ENCODE measurements around the gene TDRD10. TPM values are rescaled to one million over a fixed set of nuclear protein-coding genes. Genes with fewer than 3 reads are reported as not detected.

The TDRD10 gene, protein sequence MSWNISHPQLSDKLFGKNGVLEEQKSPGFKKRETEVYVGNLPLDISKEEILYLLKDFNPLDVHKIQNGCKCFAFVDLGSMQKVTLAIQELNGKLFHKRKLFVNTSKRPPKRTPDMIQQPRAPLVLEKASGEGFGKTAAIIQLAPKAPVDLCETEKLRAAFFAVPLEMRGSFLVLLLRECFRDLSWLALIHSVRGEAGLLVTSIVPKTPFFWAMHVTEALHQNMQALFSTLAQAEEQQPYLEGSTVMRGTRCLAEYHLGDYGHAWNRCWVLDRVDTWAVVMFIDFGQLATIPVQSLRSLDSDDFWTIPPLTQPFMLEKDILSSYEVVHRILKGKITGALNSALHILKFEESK
- total RNA-seq, result not detected

- peaks cover 69% of the 10 kb centered on the region for H3K27me3 ChIP-seq (ENCODE audit: insufficient read depth, low read length)
- no peak within 1 kb of the TSS for H3K4me3 ChIP-seq (ENCODE audit: low read length)
- H3K4me1 ChIP-seq (ENCODE audit: insufficient read depth, low read length), result peaks cover 17% of the 10 kb centered on the region
- H3K9me3 ChIP-seq (ENCODE audit: low read depth, low read length), result no peaks in the 10 kb centered on the region
Observed at GRCh38 chr1:154502066-154502743, at the start of gene TDRD10, which contains the start of gene SHE. TDRD10 (plus strand) TSS chr1:154502219; CDS start chr1:154506904, 4,685 bp downstream. SHE (minus strand) TSS chr1:154502412; CDS start chr1:154502026, 386 bp downstream.

GRCh38 chr1:154453161-154453560 lies 48.9 kb upstream of the TDRD10 start:
- no peaks in the 10 kb centered on the region for H3K27me3 ChIP-seq (ENCODE audit: insufficient read depth, low read length)
- no peak overlapping the region for H3K4me3 ChIP-seq (ENCODE audit: low read length)
- H3K4me1 ChIP-seq (ENCODE audit: insufficient read depth, low read length), result peaks cover 61% of the 10 kb centered on the region

GRCh38 chr1:154453574-154454352 lies 48.3 kb upstream of the TDRD10 start:
- Histone ChIP-seq H3K4me1 (ENCODE audit: insufficient read depth, low read length) (peaks cover 61% of the 10 kb centered on the region), H3K9me3 (ENCODE audit: low read depth, low read length) (no peaks in the 10 kb centered on the region), H3K27me3 (ENCODE audit: insufficient read depth, low read length) (no peaks in the 10 kb centered on the region), H3K4me3 (ENCODE audit: low read length) (no peak overlapping the region)

More at GRCh38 chr1:154453161-154453560, 48.9 kb upstream of the TDRD10 start:
- no peaks in the 10 kb centered on the region for H3K9me3 ChIP-seq (ENCODE audit: low read depth, low read length)

DNA sequence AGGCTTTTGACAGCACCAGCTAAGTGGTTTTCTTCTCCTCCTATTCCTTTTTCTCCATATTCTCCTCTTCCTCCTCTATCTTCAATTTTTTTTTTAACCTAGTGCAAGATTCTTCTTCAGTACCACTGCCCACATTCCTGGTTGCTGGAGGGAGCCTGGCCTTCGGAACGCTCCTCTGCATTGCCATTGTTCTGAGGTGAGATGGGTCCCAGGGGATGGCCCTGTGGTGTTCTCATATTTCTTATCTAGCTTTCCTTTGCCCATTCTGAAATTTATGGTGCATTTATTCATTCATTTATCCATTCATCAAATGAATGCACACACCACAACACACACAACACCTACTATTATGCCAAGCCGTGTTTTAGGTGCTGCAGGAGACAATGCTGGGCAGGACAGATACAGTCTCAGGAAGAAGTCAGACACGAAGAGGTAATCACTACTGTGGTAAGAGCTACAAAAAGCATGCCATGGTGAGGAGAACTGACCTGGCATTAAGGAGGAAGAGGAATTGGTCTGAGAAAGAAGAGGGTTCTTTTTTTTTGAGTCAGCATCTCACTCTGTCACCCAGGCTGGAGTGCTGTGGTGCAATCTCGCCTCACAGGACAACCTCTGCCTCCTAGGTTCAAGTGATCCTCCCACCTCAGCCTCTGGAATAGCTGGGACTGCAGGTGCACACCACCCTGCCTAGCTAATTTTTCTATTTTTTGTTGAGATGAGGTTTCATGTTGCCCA lies 47.5 kb upstream of the TDRD10 start:
- Histone ChIP-seq H3K4me3 (ENCODE audit: low read length) (no peak overlapping the region), H3K4me1 (ENCODE audit: insufficient read depth, low read length) (peaks cover 61% of the 10 kb centered on the region)

GRCh38 chr1:154456631-154457030 lies 45.4 kb upstream of the TDRD10 start:
- no peak overlapping the region for H3K4me3 ChIP-seq (ENCODE audit: low read length)
- peaks cover 70% of the 10 kb centered on the region for H3K4me1 ChIP-seq (ENCODE audit: insufficient read depth, low read length)
- no peaks in the 10 kb centered on the region for H3K9me3 ChIP-seq (ENCODE audit: low read depth, low read length)
- H3K27me3 ChIP-seq (ENCODE audit: insufficient read depth, low read length), result no peaks in the 10 kb centered on the region

More for the DNA sequence above, 47.5 kb upstream of the TDRD10 start:
- Histone ChIP-seq H3K27me3 (ENCODE audit: insufficient read depth, low read length) (no peaks in the 10 kb centered on the region), H3K9me3 (ENCODE audit: low read depth, low read length) (no peaks in the 10 kb centered on the region)

- Histone ChIP-seq H3K27me3 (ENCODE audit: insufficient read depth, low read length) (no peaks in the 10 kb centered on the region), H3K9me3 (ENCODE audit: low read depth, low read length) (no peaks in the 10 kb centered on the region), H3K4me1 (ENCODE audit: insufficient read depth, low read length) (peaks cover 69% of the 10 kb centered on the region), H3K4me3 (ENCODE audit: low read length) (no peak overlapping the region)
Observed at GRCh38 chr1:154459080-154459479, 42.9 kb upstream of the TDRD10 start.

DNA sequence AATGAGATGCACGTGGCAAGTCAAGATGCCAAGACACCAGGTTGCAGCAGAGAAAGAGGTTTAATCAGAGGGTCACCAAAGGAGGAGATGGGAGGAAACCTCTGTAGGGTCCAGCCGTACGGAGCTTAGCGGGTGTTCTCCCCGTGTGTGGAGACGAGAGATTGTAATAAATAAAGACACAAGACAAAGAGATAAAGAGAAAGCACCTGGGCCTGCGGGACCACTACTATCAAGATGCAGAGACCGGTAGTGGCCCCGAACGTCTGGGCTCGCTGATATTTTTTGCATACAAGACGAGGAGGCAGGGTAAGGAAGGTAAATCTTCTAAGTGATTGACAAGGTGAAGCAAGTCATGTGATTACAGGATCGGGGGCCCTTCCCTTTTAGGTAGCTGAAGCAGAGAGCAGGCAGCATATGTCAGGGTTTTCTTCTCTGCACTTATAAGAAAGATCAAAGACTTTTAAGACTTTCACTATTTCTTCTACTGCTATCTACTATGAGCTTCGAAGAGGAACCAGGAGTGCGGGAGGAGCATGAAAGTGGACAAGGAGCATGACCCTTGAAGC lies 41.2 kb upstream of the TDRD10 start:
- Histone ChIP-seq H3K9me3 (ENCODE audit: low read depth, low read length) (no peaks in the 10 kb centered on the region), H3K4me3 (ENCODE audit: low read length) (no peak overlapping the region), H3K27me3 (ENCODE audit: insufficient read depth, low read length) (no peaks in the 10 kb centered on the region), H3K4me1 (ENCODE audit: insufficient read depth, low read length) (peaks cover 69% of the 10 kb centered on the region)

- no peaks in the 10 kb centered on the region for H3K9me3 ChIP-seq (ENCODE audit: low read depth, low read length)
- H3K4me1 ChIP-seq (ENCODE audit: insufficient read depth, low read length), result peaks cover 69% of the 10 kb centered on the region
- no peaks in the 10 kb centered on the region for H3K27me3 ChIP-seq (ENCODE audit: insufficient read depth, low read length)
- H3K4me3 ChIP-seq (ENCODE audit: low read length), result no peak overlapping the region
Observed at GRCh38 chr1:154463512-154463990, 38.5 kb upstream of the TDRD10 start.

GRCh38 chr1:154465621-154466195 lies 36.3 kb upstream of the TDRD10 start:
- Histone ChIP-seq H3K4me1 (ENCODE audit: insufficient read depth, low read length) (peaks cover 70% of the 10 kb centered on the region), H3K27me3 (ENCODE audit: insufficient read depth, low read length) (no peaks in the 10 kb centered on the region), H3K4me3 (ENCODE audit: low read length) (no peak overlapping the region)

GRCh38 chr1:154466206-154466605 lies 35.8 kb upstream of the TDRD10 start:
- no peak overlapping the region for H3K4me3 ChIP-seq (ENCODE audit: low read length)
- H3K4me1 ChIP-seq (ENCODE audit: insufficient read depth, low read length), result peaks cover 65% of the 10 kb centered on the region
- H3K27me3 ChIP-seq (ENCODE audit: insufficient read depth, low read length), result no peaks in the 10 kb centered on the region
- no peaks in the 10 kb centered on the region for H3K9me3 ChIP-seq (ENCODE audit: low read depth, low read length)

More at GRCh38 chr1:154465621-154466195, 36.3 kb upstream of the TDRD10 start:
- no peaks in the 10 kb centered on the region for H3K9me3 ChIP-seq (ENCODE audit: low read depth, low read length)

GRCh38 chr1:154466921-154467417 lies 35.0 kb upstream of the TDRD10 start:
- no peaks in the 10 kb centered on the region for H3K9me3 ChIP-seq (ENCODE audit: low read depth, low read length)
- no peaks in the 10 kb centered on the region for H3K27me3 ChIP-seq (ENCODE audit: insufficient read depth, low read length)
- no peak overlapping the region for H3K4me3 ChIP-seq (ENCODE audit: low read length)
- H3K4me1 ChIP-seq (ENCODE audit: insufficient read depth, low read length), result peaks cover 60% of the 10 kb centered on the region

- Histone ChIP-seq H3K4me3 (ENCODE audit: low read length) (no peak overlapping the region), H3K4me1 (ENCODE audit: insufficient read depth, low read length) (peaks cover 54% of the 10 kb centered on the region), H3K9me3 (ENCODE audit: low read depth, low read length) (no peaks in the 10 kb centered on the region), H3K27me3 (ENCODE audit: insufficient read depth, low read length) (no peaks in the 10 kb centered on the region)
Observed at GRCh38 chr1:154467434-154468102, 34.5 kb upstream of the TDRD10 start.

GRCh38 chr1:154468535-154469250 lies 33.3 kb upstream of the TDRD10 start:
- Histone ChIP-seq H3K9me3 (ENCODE audit: low read depth, low read length) (no peaks in the 10 kb centered on the region), H3K4me3 (ENCODE audit: low read length) (no peak overlapping the region), H3K4me1 (ENCODE audit: insufficient read depth, low read length) (peaks cover 43% of the 10 kb centered on the region), H3K27me3 (ENCODE audit: insufficient read depth, low read length) (no peaks in the 10 kb centered on the region)

Measured in mononuclear cell (primary cell).